Activated CD4-positive, CD25-positive, alpha-beta regulatory T cell treated with anti-CD3 and anti-CD28 coated beads, Interleukin-2, amount 50 U/mL, for 24 hours (primary cell): ENCODE measurements around the gene DUSP2.

Experiments used
- ATAC-seq, 2 donors: fragments of 150-1000 bp; cut with Tn5 transposase; one replicate each; pipeline ENCODE4 v1.10.0; 2021; ENCODE audit warnings: mild to moderate bottlenecking in 1 of 2, moderate library complexity in 1 of 2

DUSP2 gene, protein sequence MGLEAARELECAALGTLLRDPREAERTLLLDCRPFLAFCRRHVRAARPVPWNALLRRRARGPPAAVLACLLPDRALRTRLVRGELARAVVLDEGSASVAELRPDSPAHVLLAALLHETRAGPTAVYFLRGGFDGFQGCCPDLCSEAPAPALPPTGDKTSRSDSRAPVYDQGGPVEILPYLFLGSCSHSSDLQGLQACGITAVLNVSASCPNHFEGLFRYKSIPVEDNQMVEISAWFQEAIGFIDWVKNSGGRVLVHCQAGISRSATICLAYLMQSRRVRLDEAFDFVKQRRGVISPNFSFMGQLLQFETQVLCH

DNA sequence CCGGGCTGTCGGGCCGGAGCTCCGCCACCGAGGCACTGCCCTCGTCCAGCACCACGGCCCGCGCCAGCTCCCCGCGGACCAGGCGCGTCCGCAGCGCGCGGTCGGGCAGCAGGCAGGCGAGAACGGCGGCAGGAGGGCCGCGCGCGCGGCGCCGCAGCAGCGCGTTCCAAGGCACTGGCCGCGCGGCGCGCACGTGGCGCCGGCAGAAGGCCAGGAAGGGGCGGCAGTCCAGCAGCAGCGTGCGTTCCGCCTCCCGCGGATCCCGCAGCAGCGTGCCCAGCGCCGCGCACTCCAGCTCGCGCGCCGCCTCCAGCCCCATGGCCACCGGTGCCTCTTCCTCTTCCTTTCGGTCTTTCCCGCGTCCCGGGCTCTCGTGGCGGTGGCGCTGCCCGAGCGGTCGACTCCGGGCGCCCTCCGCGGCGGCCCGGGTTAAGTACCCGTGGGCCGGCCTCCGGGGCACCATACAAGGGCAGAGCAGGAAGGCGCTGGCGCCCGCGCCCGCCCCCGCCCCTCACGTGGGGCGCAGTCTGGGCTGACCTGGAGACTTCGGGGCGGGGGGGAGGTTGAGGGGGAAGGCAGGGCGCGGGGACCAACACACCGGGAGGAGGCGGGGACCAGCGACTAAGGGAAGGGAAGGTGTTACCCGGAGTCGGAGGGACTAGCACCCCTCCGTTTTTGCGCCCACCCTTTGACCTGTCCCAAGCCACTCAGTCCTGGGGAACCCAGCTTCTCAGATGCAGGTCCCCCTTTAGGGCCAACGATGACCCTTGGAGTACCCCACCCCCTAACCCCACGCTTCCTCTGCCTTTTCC lies at the start of gene DUSP2:
Gene DUSP2 (minus strand): TSS at position 405 of the 812 bp plus-strand sequence. CDS start 86 bp downstream, at position 319.
- ATAC-seq = peak; percentile 64 to 66

- ATAC-seq = no peak
Measured at GRCh38 chr2:96191937-96192670, 46.9 kb upstream of the DUSP2 start.

- no peak for ATAC-seq
Measured at GRCh38 chr2:96188821-96189526, 43.7 kb upstream of the DUSP2 start.

GRCh38 chr2:96186562-96186961 lies 41.3 kb upstream of the DUSP2 start:
- ATAC-seq = no peak

DNA sequence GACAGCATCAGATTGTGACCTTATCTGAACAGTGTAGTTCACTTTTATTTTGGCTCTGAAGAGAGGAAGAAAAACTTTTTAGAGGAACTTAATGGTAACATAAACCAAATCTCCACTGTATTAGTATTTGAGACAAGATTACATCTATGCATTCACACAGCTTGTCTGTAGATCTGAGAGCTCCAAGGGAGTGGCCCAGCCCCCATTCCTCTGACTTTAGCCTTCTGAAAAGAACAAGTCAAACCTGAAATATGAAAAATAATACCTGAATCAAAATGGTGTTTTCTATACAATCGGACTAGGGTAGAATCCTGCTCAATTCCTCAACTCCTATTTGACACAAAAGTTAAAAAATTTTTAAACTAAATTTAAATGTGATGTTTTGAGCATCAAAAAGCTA lies 40.3 kb upstream of the DUSP2 start:
- no peak for ATAC-seq

- no peak for ATAC-seq
Measured at GRCh38 chr2:96184989-96185388, 39.7 kb upstream of the DUSP2 start.

DNA sequence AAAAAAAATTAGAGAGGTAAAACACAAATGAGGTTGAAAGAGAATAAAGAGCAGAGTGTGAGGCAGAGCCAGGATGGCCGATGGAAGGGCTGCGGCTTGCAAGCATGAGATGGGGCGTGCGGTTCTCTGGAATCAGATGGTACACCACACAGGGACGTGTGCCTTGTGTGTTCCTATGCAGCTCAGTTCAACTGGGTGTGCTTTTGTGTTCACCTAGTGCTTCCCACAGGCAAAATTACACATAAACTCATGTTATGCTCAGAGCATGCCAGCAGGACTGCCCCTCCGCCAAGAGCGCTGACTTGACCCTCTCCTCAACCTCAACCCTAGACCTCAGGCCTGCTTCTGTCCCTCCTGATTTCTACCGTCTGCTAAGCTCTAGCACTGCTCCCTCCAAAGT lies 38.9 kb upstream of the DUSP2 start:
- ATAC-seq = no peak

- no peak for ATAC-seq
Measured at GRCh38 chr2:96181529-96181928, 36.3 kb upstream of the DUSP2 start.

DNA sequence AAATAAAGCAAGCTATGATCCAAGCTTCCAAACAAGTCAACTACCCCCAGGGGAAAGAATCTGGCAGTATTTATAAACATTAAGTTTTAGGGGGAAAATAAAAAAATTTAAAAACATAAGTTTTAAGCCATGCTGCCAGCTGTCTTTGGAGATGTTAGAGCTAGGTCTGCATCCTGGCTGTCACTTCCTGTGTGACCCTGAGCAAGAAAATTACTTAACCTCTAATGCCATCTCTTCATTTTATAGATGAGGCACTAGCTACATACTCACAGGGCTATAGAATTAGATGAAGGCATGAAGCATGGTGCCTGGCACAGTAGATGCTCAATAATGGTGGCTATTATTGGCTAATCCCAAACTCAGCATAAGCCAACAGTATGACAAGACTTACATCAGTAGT lies 35.3 kb upstream of the DUSP2 start:
- ATAC-seq = no peak

GRCh38 chr2:96180002-96180401 lies 34.8 kb upstream of the DUSP2 start:
- no peak for ATAC-seq

DNA sequence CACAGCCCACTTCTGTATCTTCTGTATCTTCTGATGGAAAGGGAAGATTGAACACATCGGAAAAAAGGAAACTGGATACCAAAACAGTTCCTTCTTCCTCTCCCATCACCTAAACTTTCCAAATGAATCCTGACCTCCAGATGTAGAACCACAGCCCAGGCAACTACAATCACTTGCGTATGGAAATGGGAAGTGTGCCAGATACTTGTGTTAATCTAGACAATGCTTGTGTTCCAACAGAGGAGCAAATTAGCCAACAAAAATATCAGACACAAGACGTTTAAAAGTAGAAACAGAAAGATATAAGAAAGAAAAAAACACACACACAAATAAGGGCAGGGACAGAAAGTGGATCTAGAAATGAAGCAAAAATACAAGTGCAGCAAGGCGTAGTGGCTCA lies 31.4 kb upstream of the DUSP2 start:
- no peak for ATAC-seq

DNA sequence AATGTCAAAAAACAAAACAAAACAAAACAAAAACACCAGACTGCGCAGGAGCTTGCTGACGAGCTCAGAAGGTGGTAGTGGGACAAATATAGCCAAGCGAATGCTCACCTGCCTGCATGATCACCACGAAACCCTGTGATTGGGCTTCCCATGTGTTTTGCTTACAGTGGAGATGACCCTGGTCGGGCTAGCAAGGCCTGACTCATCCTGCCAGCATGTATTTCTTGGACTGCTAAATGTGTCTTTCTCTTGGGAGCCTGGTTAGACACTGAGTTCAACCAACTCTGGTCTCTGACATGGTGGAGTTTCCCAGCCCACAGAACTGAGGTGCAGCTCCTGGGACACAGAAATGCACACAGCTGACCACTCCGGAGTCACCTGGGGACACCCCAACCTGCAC lies 30.7 kb upstream of the DUSP2 start:
- ATAC-seq = no peak

DNA sequence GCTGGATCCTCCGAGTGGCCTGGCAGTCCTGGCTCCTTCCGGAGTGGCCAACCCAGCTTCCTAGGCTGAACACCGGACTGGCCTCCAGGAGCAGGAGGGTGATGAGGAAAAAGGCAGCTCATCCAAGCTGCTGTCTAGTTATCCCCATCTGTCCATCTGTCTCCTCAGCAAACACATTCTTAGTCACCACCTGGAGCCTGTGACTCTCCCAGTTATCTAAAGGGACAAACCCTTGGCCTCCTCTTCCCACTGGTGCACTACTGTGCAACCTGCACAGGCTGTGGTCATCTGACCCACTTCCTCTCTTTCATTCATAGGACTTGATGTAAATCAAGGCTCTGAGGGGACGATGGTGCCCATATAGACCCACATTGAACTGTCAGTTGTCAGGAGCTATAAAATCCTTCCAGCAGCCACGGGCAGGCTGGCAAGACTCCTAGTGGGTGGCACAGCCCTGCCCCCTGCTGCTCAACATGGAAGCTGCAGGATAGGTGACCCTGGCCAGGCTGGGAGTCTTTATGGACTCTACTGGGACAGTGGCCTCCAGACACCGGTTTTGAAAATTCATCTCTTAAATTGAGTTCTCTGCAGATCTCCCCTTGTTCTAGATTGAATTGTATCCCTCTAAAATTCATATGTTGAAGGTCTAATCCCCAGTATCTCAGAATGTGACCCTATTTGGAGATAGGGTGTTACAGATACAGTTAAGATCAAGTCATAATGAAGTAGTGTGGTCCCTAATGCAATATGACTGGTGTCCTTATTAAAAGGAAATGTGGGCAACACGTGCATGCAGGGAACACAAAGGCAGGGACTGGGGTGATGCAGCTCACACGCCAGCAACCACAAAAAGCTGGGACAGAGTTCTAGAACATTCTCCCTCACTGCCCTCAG lies 29.3 kb upstream of the DUSP2 start:
- peak; percentile 88 to 95 for ATAC-seq

DNA sequence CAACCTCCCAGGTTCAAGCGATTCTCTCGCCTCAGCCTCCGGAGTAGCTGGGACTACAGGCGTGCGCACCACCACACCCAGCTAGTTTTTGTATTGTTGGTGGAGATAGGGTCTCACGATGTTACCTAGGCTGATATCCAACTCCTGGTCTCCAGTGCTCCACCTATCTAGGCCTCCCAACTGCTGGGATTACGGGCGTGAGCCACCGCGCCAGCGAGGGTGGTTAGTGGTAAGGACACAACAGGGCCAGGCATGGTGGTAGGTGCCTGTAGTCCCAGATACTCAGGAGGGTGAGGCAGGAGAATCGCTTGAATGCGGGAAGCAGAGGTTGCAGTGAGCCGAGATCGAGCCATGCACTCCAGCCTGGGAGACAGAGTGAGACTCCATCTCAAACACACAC lies 26.6 kb upstream of the DUSP2 start:
- ATAC-seq = no peak

DNA sequence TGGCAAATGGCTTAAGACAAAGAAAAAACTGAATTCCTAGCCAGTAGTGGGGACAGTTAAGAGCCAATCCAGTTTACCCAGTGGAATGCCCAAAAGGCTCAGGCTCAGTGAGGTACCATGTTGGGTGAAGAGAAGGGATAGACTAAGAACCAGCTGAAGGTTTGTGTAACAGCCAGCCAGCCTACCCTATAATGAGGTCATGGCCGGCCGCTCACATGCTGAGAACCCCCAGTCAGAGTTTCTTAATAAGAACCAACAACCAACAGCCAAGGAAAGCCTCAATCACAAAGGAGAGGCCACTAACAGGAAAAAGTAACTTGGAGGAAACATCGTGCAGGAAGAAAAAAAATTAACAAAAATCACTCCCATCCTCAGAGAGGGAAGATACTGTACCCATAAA lies 25.4 kb upstream of the DUSP2 start:
- ATAC-seq = no peak

DNA sequence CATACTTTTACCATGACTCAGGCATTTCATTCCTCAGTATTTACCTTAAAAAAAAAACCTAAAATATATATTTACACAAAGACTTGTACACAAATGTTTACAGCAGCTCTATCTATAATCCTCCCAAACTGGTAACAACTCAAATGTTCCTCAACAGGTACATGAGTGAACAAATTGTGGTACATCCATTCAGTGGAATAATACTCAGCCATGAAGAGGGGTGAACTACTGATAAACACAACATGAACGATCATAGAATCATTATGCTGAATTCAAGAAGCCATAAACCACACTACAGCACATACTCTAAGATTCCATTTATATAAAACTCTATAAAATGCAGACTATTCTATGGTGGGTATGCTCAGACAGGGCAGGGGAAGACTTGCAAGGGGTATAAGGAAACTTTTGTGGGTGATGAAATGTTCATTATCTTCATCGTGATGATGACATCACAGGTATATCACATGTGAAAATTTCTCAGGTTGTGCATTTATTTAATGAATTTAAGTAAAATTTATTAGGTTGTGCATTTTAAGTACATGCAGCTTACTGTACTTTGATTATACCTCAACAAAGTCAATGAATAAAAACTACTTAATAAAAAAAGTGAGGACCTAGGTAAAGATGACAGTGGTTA lies 24.7 kb upstream of the DUSP2 start:
- no peak for ATAC-seq

- no peak for ATAC-seq
Measured at GRCh38 chr2:96167407-96168013, 22.3 kb upstream of the DUSP2 start.

DNA sequence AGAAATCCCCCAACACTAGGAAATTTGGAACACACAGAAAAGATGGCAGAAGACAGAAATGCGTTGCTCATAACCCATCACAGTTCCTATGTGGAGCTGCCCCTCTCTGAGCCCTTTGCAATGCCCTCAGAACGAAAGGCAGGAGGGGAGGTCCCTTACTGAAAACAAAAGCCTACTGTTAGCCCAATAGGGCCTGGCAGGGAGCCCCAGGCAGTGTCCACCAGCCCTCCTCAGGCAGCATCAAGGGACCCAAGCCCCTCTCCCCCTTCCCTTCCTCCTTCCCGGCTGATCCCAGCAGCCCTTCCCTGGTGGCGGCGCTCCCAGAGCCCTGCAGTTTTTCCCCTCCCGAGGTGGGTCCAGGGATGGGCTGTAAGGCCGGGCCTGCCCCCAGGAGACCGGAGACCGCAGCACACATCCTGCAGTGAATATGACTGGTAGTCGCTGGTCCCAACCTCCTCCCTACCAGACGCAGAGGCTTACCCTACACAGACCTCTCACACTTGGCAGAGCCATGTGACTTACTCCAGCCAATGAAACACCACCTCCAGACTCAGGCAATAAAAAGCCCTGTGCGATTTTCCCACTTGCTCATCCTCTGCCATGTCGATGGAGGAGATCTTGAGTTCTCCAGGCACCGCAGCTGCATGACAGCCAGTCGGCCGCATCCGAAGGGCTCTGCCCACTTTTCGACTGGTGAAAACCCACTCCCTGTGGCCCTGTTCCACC lies 19.4 kb upstream of the DUSP2 start:
- ATAC-seq = peak; percentile 86 to 87

DNA sequence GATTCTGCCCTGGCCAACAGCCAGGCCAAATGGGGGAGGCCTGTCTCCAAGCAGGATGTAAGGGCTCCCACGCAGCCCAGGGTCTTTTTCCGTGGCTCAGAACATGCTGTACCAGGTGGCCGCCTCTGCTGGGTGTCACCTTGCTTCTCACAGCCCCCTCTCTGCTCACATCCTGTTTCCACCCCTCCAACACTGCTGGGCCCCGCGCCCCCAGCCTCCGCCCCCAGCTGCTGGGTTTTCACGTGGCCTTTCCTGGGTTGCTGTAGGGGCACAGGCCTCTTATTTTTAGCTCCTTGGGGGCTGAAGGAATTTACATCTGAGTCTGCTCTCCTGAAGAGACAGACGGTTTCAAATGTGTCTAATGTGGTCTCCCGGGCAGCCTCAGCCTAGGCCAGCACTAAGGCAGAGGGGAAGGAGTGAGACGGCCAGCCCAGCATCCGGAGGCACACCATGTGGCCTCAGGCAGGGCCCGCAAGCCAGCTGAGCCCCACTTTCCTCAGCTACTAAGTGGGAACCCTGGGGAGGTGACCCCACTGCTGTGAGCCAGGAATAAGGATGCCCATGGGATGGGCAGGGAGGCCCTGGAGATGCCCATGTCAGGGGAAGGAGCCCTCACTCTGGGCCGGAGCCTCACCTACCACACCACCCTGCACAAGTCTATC lies 18.7 kb upstream of the DUSP2 start:
- peak; percentile 60 to 63 for ATAC-seq

GRCh38 chr2:96163415-96163767 lies 18.2 kb upstream of the DUSP2 start:
- no peak for ATAC-seq
